CD14-positive monocyte (primary cell): ENCODE results near the gene NELL1. TPM values are rescaled to one million over a fixed set of nuclear protein-coding genes. Genes with fewer than 3 reads are reported as not detected.

Experiments
- DNase-seq, 3 donors: peaks; one replicate each; pipeline ENCODE4 v3.0.0-alpha.2; 2011 to 2022
- H2AFZ ChIP-seq: 2 replicates; pipeline ENCODE4 v1.6.0; 2012; ENCODE audit warnings: mild to moderate bottlenecking, low read depth, low read length, inconsistent platforms; ENCODE audit not compliant: insufficient read depth, poor library complexity, severe bottlenecking
- H3K27ac ChIP-seq, 2 donors: 1 replicate in 1 of 2; 2 replicates in 1 of 2; pipeline ENCODE4 v1.5.1; 2012 to 2013; ENCODE audit warnings: low read length in 2 of 2, control low read depth in 1 of 2, inconsistent platforms in 1 of 2, low read depth in 1 of 2, mild to moderate bottlenecking in 1 of 2
- H3K27me3 ChIP-seq, 2 donors: one replicate each; pipeline versions ENCODE4 v1.6.0 to v1.6.1; 2011 to 2013; ENCODE audit warnings: low read length in 2 of 2; ENCODE audit not compliant: control insufficient read depth in 2 of 2, insufficient read depth in 2 of 2
- H3K36me3 ChIP-seq, 2 donors: replicated peaks in 1 of 2; 1 replicate in 1 of 2; 2 replicates in 1 of 2; pipeline versions ENCODE4 v1.5.1 to v1.6.1; 2012 to 2013; ENCODE audit warnings: low read length in 2 of 2, control low read depth in 1 of 2, inconsistent platforms in 1 of 2, mild to moderate bottlenecking in 1 of 2; ENCODE audit not compliant: insufficient read depth in 2 of 2, control insufficient read depth in 1 of 2
- H3K4me1 ChIP-seq, 2 donors: 1 replicate in 1 of 2; 2 replicates in 1 of 2; pipeline versions ENCODE4 v1.5.1 to v1.6.1; 2012 to 2013; ENCODE audit warnings: low read length in 2 of 2, control low read depth in 1 of 2, inconsistent platforms in 1 of 2, mild to moderate bottlenecking in 1 of 2, moderate library complexity in 1 of 2; ENCODE audit not compliant: insufficient read depth in 2 of 2, control insufficient read depth in 1 of 2
- H3K4me2 ChIP-seq: replicated peaks from 2 replicates; pipeline ENCODE3; 2012; ENCODE audit warnings: low read length, moderate library complexity, mild to moderate bottlenecking; ENCODE audit not compliant: poor library complexity, severe bottlenecking; ENCODE audit errors: extremely low read depth
- H3K4me3 ChIP-seq, 3 experiments: fragments of 200-600 bp in 1 of 3; sonication (generic) in 1 of 3; replicated peaks in 1 of 3; 1 replicate in 2 of 3; 2 replicates in 1 of 3; pipeline ENCODE4 v1.5.1; 2011 to 2013; ENCODE audit warnings: low read length in 3 of 3, mild to moderate bottlenecking in 3 of 3, control low read depth in 2 of 3, low read depth in 2 of 3, inconsistent platforms in 1 of 3, moderate library complexity in 1 of 3
- H3K79me2 ChIP-seq: 2 replicates; pipeline ENCODE4 v1.6.0; 2012; ENCODE audit warnings: mild to moderate bottlenecking, control low read depth, inconsistent platforms, low read length, moderate library complexity; ENCODE audit not compliant: insufficient read depth
- H3K9ac ChIP-seq: 2 replicates; pipeline ENCODE4 v1.6.0; 2017; ENCODE audit warnings: low read length, mild to moderate bottlenecking; ENCODE audit not compliant: insufficient read depth, poor library complexity, severe bottlenecking
- H3K9me3 ChIP-seq, 2 donors: replicated peaks in 1 of 2; 1 replicate in 1 of 2; 2 replicates in 1 of 2; pipeline versions ENCODE4 v1.5.1 to v1.6.1; 2012 to 2013; ENCODE audit warnings: low read length in 2 of 2, control low read depth in 1 of 2; ENCODE audit not compliant: control insufficient read depth in 1 of 2, insufficient read depth in 1 of 2
- H4K20me1 ChIP-seq: 2 replicates; pipeline ENCODE4 v1.6.0; 2012; ENCODE audit warnings: mild to moderate bottlenecking, low read length, control low read depth, moderate library complexity; ENCODE audit not compliant: insufficient read depth
- H3K27ac Mint-ChIP-seq, 7 donors: one replicate each; pipeline ENCODE4 v1.8.0; 2020; ENCODE audit warnings: mild to moderate bottlenecking in 7 of 7, mixed read lengths in 7 of 7, moderate library complexity in 6 of 7, inconsistent platforms in 2 of 7
- H3K27me3 Mint-ChIP-seq, 3 donors: one replicate each; pipeline ENCODE4 v1.8.0; 2021 to 2022; ENCODE audit warnings: low read depth in 3 of 3, mild to moderate bottlenecking in 3 of 3, mixed read lengths in 3 of 3, moderate library complexity in 3 of 3, inconsistent platforms in 1 of 3
- H3K36me3 Mint-ChIP-seq, 2 donors: one replicate each; pipeline ENCODE4 v1.8.0; 2020; ENCODE audit warnings: mixed read lengths in 2 of 2, inconsistent platforms in 1 of 2, mild to moderate bottlenecking in 1 of 2
- H3K4me1 Mint-ChIP-seq: one replicate; pipeline ENCODE4 v1.8.0; 2020; ENCODE audit warnings: mild to moderate bottlenecking, mixed read lengths
- H3K4me3 Mint-ChIP-seq, 2 donors: one replicate each; pipeline ENCODE4 v1.8.0; 2020; ENCODE audit warnings: mild to moderate bottlenecking in 2 of 2, mixed read lengths in 2 of 2, moderate library complexity in 1 of 2
- H3K9me3 Mint-ChIP-seq, 7 donors: one replicate each; pipeline ENCODE4 v1.8.0; 2020 to 2022; ENCODE audit warnings: mixed read lengths in 7 of 7, mild to moderate bottlenecking in 6 of 7, moderate library complexity in 6 of 7, inconsistent platforms in 2 of 7
- WGBS: methylation state at CpG from one replicate; pipeline ENCODE4 v1.1.5; 2013; ENCODE audit warnings: missing lambda C conversion rate; ENCODE audit not compliant: insufficient coverage; 5-methylcytosine and 5-hydroxymethylcytosine counted together
- intact Hi-C, 2 donors: fragments of 100-400 bp; cut with micrococcal nuclease; formaldehyde crosslinking; loops; one replicate each; pipeline versions ENCODE4 v1.15.0 to v1.15.1; 2023
- polyA plus RNA-seq, 3 donors: library from polyadenylated mRNA; depleted of rRNA in 1 of 3; unstranded in 2 of 3; stranded (reverse) in 1 of 3; fragments of 300-500 nt in 2 of 3; fragments of >200 nt in 1 of 3; fragmentation: Illumina TruSeq in 2 of 3; gene quantifications; 1 replicate in 2 of 3; 2 replicates in 1 of 3; pipeline ENCODE4 v1.2.3, GENCODE V29; 2012 to 2021
- TF ChIP-seq, protein P1 (sequence below): fragments of 200-600 bp; IDR thresholded peaks from one replicate; pipeline ENCODE4 v1.8.0; 2022; ENCODE audit warnings: antibody characterized with exemption, mild to moderate bottlenecking

Gene NELL1
- polyA plus RNA-seq, 3 donors: not detected

DNA sequence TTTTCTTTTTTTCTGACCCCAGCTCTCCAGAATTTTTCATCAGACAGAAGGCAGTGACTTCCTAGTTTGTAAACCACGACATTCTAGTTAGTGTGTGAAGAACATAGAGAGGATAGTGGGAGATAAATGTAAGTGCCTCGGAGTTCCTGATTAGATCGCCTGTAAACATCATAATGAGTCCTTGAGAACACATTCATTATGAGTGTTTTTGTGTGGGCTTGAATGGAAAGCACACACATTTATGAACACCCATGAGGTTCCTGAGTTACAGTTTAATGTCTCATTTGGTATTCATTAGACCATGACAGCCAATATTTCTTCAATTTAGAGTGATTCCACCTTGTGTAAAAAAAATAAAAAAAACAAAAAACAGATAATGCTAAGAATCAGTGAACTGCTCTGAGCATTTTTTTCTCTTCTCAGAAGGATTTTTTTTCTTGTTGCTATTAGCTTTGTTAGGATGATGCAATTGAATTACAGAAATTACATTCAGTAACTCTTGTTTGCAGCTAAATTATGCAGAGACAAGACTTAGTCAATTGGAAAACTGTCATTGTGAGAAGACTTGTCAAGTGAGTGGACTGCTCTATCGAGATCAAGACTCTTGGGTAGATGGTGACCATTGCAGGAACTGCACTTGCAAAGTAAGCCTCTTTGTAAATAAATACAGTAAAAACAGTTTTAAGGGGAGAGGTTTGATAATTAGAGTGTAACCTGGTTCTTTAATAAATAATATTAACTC is 257.6 kb downstream of the NELL1 start:
- Mint-ChIP-seq H3K27me3 (no peaks in the 10 kb centered on the region), H3K36me3 (no peaks in the 10 kb centered on the region), H3K9me3 (peaks cover 0 to 9% (median 0%) of the 10 kb centered on the region in 7 donors), H3K27ac (no peak overlapping the region), H3K4me3 (no peak overlapping the region), H3K4me1 (no peaks in the 10 kb centered on the region)
- Histone ChIP-seq H4K20me1 (no peaks in the 10 kb centered on the region), H3K79me2 (no peaks in the 10 kb centered on the region), H3K9ac (no peak overlapping the region), H2AFZ (no peak overlapping the region), H3K4me2 (no peak overlapping the region), H3K27me3 (no peaks in the 10 kb centered on the region), H3K36me3 (no peaks in the 10 kb centered on the region), H3K27ac (no peak overlapping the region), H3K4me3 (no peak overlapping the region), H3K4me1 (no peaks in the 10 kb centered on the region), H3K9me3 (no peaks in the 10 kb centered on the region)
- intact Hi-C loops: no loop called here
- TF ChIP-seq, protein P1, sequence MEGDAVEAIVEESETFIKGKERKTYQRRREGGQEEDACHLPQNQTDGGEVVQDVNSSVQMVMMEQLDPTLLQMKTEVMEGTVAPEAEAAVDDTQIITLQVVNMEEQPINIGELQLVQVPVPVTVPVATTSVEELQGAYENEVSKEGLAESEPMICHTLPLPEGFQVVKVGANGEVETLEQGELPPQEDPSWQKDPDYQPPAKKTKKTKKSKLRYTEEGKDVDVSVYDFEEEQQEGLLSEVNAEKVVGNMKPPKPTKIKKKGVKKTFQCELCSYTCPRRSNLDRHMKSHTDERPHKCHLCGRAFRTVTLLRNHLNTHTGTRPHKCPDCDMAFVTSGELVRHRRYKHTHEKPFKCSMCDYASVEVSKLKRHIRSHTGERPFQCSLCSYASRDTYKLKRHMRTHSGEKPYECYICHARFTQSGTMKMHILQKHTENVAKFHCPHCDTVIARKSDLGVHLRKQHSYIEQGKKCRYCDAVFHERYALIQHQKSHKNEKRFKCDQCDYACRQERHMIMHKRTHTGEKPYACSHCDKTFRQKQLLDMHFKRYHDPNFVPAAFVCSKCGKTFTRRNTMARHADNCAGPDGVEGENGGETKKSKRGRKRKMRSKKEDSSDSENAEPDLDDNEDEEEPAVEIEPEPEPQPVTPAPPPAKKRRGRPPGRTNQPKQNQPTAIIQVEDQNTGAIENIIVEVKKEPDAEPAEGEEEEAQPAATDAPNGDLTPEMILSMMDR: no peak
- WGBS: 73% methylated on average over 2 of the region's 4 CpGs
- no peak for DNase-seq

DNA sequence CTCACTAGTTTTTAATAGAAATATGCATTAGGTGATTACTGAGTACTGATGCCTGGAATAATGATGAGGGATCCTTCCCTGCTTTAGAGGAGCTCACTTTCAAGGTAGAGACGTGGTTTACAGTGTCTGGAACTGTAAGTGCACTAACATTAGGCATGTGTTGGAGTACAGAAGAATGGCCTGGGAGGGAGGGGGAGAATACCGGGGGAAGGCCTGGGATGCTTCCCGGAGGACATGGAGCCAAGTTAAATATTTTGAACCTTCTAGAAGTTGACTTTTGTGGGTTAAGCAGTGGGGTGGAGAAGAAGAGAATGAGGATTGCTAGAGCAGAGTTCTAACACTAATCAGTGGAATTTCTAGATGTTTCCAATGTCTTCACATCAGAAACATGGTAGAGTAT is 261.6 kb downstream of the NELL1 start:
- H3K4me3 Mint-ChIP-seq: no peak overlapping the region
- H3K27me3 Mint-ChIP-seq: peaks cover 0 to 2% (median 2%) of the 10 kb centered on the region in 3 donors
- Histone ChIP-seq H3K27ac (no peak overlapping the region), H3K36me3 (no peaks in the 10 kb centered on the region), H3K27me3 (no peaks in the 10 kb centered on the region), H3K79me2 (no peaks in the 10 kb centered on the region), H4K20me1 (no peaks in the 10 kb centered on the region), H3K4me2 (no peak overlapping the region), H3K4me1 (no peaks in the 10 kb centered on the region), H3K9ac (no peak overlapping the region), H3K9me3 (no peaks in the 10 kb centered on the region), H3K4me3 (no peak overlapping the region), H2AFZ (no peak overlapping the region)
- TF ChIP-seq, protein P1: no peak
- H3K9me3 Mint-ChIP-seq: peaks cover 0 to 5% (median 2%) of the 10 kb centered on the region in 7 donors
- H3K4me1 Mint-ChIP-seq: no peaks in the 10 kb centered on the region
- 85% methylated on average over 3 of the region's 3 CpGs for WGBS
- intact Hi-C loops: no loop called here
- H3K36me3 Mint-ChIP-seq: no peaks in the 10 kb centered on the region
- DNase-seq: no peak
- H3K27ac Mint-ChIP-seq: no peak overlapping the region
